Sigmoid colon (tissue), 7 donors: ENCODE data around the gene ZNF576. TPM values are rescaled to one million over a fixed set of nuclear protein-coding genes. Genes with fewer than 3 reads are reported as not detected.

Source experiments
- DNase-seq: peaks from one replicate; pipeline ENCODE4 v3.0.0-alpha.2; 2019
- H3K27ac ChIP-seq, 4 donors: fragments of 200-600 bp; sonication (generic); one replicate each; pipeline ENCODE4 v1.5.1; 2016 to 2019; ENCODE audit warnings: mild to moderate bottlenecking in 1 of 4
- H3K27me3 ChIP-seq, 3 donors: fragments of 200-600 bp; sonication (generic); one replicate each; pipeline ENCODE4 v1.5.1; 2019; ENCODE audit warnings: mild to moderate bottlenecking in 1 of 3
- H3K36me3 ChIP-seq, 4 donors: fragments of 200-600 bp; sonication (generic); one replicate each; pipeline ENCODE4 v1.5.1; 2016 to 2019
- H3K4me1 ChIP-seq, 4 donors: fragments of 200-600 bp; sonication (generic); one replicate each; pipeline ENCODE4 v1.5.1; 2017 to 2019
- H3K4me3 ChIP-seq, 4 donors: fragments of 200-600 bp; sonication (generic); one replicate each; pipeline ENCODE4 v1.5.1; 2017 to 2019; ENCODE audit warnings: mild to moderate bottlenecking in 2 of 4, moderate library complexity in 1 of 4
- H3K9me3 ChIP-seq, 4 donors: fragments of 200-600 bp in 3 of 4; sonication (generic) in 3 of 4; one replicate each; pipeline versions ENCODE4 v1.5.1 to v1.6.1; 2013 to 2019
- EP300 ChIP-seq, 4 donors: sonication (generic); formaldehyde crosslinking; IDR thresholded peaks; one replicate each; pipeline ENCODE4 v1.6.1; 2017; ENCODE audit warnings: antibody characterized with exemption in 4 of 4
- POLR2A ChIP-seq, 2 donors: fragments of 450-650 bp; IDR thresholded peaks; one replicate each; pipeline ENCODE4 v1.6.1; 2016; ENCODE audit warnings: antibody characterized with exemption in 2 of 2, mild to moderate bottlenecking in 2 of 2, moderate library complexity in 2 of 2
- POLR2AphosphoS5 ChIP-seq, 4 donors: sonication (generic); formaldehyde crosslinking; IDR thresholded peaks; one replicate each; pipeline ENCODE4 v1.6.1; 2017; ENCODE audit warnings: antibody characterized with exemption in 4 of 4
- WGBS, 2 donors: extraction: QIAGEN DNeasy Blood & Tissue Kit; methylation state at CpG; one replicate each; pipeline ENCODE4 v1.1.7; 2013; 5-methylcytosine and 5-hydroxymethylcytosine counted together
- intact Hi-C: fragments of 100-400 bp; cut with DNase I; formaldehyde crosslinking; loops from one replicate; pipeline ENCODE4 v1.15.1; 2023
- polyA plus RNA-seq, 3 donors: library from polyadenylated mRNA; stranded (reverse); fragments of 200-250 nt; gene quantifications; one replicate each; pipeline ENCODE4 v1.2.3, GENCODE V29; 2013
- total RNA-seq, 4 donors: library from RNA; depleted of rRNA; stranded (reverse); fragments of >200 nt; gene quantifications; one replicate each; pipeline ENCODE4 v1.1.0, GENCODE V29; 2016
- TF ChIP-seq, protein P1 (sequence below), 4 experiments: fragments of 450-650 bp in 3 of 4; fragments of 200-600 bp in 1 of 4; IDR thresholded peaks; one replicate each; pipeline ENCODE4 v1.5.1; 2016 to 2019; ENCODE audit warnings: antibody characterized with exemption in 4 of 4, mild to moderate bottlenecking in 3 of 4, moderate library complexity in 2 of 4
- donor health status: healthy with polysubstance abuse.
- donor health status: Bipolar disorder and iron deficiency.
- donor health status: healthy.

The ZNF576 gene
- total and polyA plus RNA-seq, 7 donors, result 12.1 to 23.3 (median 16.1) TPM

DNA sequence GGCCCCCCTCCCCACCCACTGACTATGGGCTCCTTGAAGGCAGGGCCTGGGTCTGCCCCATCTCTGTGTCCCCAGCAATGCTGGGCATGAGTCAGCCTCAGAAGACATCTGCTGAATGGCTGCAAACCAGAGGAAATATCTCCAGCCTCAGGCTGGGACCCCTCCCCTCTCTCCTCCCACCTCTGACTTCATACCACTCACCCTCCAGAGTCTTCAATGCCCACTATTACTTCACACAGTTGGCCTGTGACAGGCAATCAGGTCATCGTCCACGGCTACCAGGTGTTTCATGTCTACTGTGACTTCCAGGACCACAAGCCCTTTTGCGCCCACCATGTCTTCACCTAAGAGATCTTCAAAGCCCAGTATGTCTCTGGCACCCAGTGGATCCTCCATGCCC, 15.4 kb downstream of the ZNF576 start, which contains the start of gene SRRM5:
Gene SRRM5 (plus strand): TSS at position 301 of the 400 bp plus-strand sequence. CDS start 34 bp downstream, at position 335.
- H3K36me3 ChIP-seq, result peaks cover 3 to 45% (median 16%) of the 10 kb centered on the region in 4 donors
- TF ChIP-seq, protein P1, sequence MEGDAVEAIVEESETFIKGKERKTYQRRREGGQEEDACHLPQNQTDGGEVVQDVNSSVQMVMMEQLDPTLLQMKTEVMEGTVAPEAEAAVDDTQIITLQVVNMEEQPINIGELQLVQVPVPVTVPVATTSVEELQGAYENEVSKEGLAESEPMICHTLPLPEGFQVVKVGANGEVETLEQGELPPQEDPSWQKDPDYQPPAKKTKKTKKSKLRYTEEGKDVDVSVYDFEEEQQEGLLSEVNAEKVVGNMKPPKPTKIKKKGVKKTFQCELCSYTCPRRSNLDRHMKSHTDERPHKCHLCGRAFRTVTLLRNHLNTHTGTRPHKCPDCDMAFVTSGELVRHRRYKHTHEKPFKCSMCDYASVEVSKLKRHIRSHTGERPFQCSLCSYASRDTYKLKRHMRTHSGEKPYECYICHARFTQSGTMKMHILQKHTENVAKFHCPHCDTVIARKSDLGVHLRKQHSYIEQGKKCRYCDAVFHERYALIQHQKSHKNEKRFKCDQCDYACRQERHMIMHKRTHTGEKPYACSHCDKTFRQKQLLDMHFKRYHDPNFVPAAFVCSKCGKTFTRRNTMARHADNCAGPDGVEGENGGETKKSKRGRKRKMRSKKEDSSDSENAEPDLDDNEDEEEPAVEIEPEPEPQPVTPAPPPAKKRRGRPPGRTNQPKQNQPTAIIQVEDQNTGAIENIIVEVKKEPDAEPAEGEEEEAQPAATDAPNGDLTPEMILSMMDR (IDR thresholded peaks at IDR 0.05), result no peak
- TF ChIP-seq POLR2AphosphoS5 (IDR thresholded peaks at IDR 0.05) (no peak), POLR2A (IDR thresholded peaks at IDR 0.05) (no peak), EP300 (IDR thresholded peaks at IDR 0.05) (no peak)
- DNase-seq, result no peak
- H3K27ac ChIP-seq, result no peak within 1 kb of the TSS
- intact Hi-C loops, result no loop called here
- H3K27me3 ChIP-seq, result no peaks in the 10 kb centered on the region
- 91 to 96% methylated on average over 3 of the region's 3 CpGs for WGBS, 2 donors
- no peak within 1 kb of the TSS for H3K4me3 ChIP-seq
- H3K4me1 ChIP-seq, result peaks cover 0 to 6% (median 2%) of the 10 kb centered on the region in 4 donors
- no peaks in the 10 kb centered on the region for H3K9me3 ChIP-seq

DNA sequence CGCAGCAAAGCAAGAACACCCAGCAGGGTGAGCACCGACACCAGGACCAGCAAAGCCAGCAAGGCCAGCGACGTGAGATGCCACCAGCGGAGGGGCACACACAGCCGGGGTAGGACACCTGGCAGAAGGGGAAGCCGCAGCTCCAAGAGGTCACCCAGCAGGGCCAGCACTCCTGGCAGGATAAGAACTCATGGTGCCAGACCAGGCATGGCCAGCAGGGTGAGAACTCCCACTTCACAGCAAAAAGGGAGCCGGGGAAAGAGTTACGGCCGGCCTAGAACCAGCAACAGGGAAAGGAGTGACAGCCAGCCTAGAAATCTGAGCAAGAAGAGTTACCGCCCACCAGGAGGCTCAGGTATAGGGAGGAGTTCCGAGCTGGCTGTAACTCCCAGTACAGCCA, 16.0 kb downstream of the ZNF576 start:
- intact Hi-C loops, result no loop called here
- no peak for DNase-seq
- H3K4me1 ChIP-seq, result peaks cover 0 to 6% (median 2%) of the 10 kb centered on the region in 4 donors
- no peak for TF ChIP-seq EP300 (IDR thresholded peaks at IDR 0.05)
- TF ChIP-seq POLR2A (IDR thresholded peaks at IDR 0.05), result no peak
- TF ChIP-seq, protein P1 (IDR thresholded peaks at IDR 0.05), result no peak
- TF ChIP-seq POLR2AphosphoS5 (IDR thresholded peaks at IDR 0.05), result no peak
- peaks cover 3 to 40% (median 14%) of the 10 kb centered on the region in 4 donors for H3K36me3 ChIP-seq
- no peaks in the 10 kb centered on the region for H3K9me3 ChIP-seq
- no peaks in the 10 kb centered on the region for H3K27me3 ChIP-seq
- no peak overlapping the region for H3K27ac ChIP-seq
- 98% methylated on average over 12 of the region's 12 CpGs for WGBS, 2 donors
- H3K4me3 ChIP-seq, result no peak overlapping the region

- H3K36me3 ChIP-seq, result peaks cover 3 to 29% (median 7%) of the 10 kb centered on the region in 4 donors
- no peak overlapping the region for H3K27ac ChIP-seq
- H3K4me3 ChIP-seq, result no peak overlapping the region
- no peak for DNase-seq
- no peaks in the 10 kb centered on the region for H3K27me3 ChIP-seq
- no peaks in the 10 kb centered on the region for H3K9me3 ChIP-seq
- intact Hi-C loops, result no loop called here
- 82 to 91% methylated on average over 1 of the region's 1 CpG for WGBS, 2 donors
- H3K4me1 ChIP-seq, result peaks cover 0 to 29% (median 17%) of the 10 kb centered on the region in 4 donors
- TF ChIP-seq EP300 (IDR thresholded peaks at IDR 0.05), result no peak
- no peak for TF ChIP-seq POLR2AphosphoS5 (IDR thresholded peaks at IDR 0.05)
- TF ChIP-seq, protein P1 (IDR thresholded peaks at IDR 0.05), result no peak
- TF ChIP-seq POLR2A (IDR thresholded peaks at IDR 0.05), result no peak
Measured at GRCh38 chr19:43616306-43616705, 19.9 kb downstream of the ZNF576 start.

- Histone ChIP-seq H3K36me3 (peaks cover 3 to 24% (median 6%) of the 10 kb centered on the region in 4 donors), H3K9me3 (no peaks in the 10 kb centered on the region), H3K4me1 (peaks cover 0 to 29% (median 17%) of the 10 kb centered on the region in 4 donors), H3K4me3 (no peak overlapping the region), H3K27ac (no peak overlapping the region), H3K27me3 (no peaks in the 10 kb centered on the region)
- intact Hi-C loops, result no loop called here
- DNase-seq, result no peak
- 91 to 94% methylated on average over 6 of the region's 6 CpGs for WGBS, 2 donors
- TF ChIP-seq, protein P1 (IDR thresholded peaks at IDR 0.05), result no peak
- TF ChIP-seq POLR2A (IDR thresholded peaks at IDR 0.05) (no peak), EP300 (IDR thresholded peaks at IDR 0.05) (no peak), POLR2AphosphoS5 (IDR thresholded peaks at IDR 0.05) (no peak)
Measured at GRCh38 chr19:43616954-43617353, 20.6 kb downstream of the ZNF576 start.

DNA sequence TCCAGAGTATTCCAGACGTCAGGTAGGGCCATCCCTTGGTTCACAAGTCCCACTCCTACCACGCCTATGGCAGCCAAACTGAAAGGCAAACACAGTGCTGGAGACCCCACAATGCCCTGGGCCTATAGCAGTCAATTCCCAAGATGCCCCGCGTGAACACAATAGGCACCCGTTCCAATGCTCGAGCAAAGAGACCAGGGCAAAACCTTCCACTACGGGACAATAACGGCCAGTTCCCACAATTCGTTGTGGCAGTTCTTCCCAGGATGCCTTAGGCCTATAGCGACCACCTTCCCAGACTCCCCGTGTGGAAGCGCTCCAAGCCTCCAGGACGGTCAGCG, 22.5 kb downstream of the ZNF576 start:
- intact Hi-C loops, result loop anchor here (1.0 kb wide), 1 partner anchor 23 kb away; the partner anchor contains the start of genes IRGQ and ZNF576
- DNase-seq, result no peak
- 0 to 1% methylated on average over 14 of the region's 14 CpGs for WGBS, 2 donors

More for the DNA sequence above, 22.5 kb downstream of the ZNF576 start:
- Histone ChIP-seq H3K4me3 (peak overlapping the region; percentile 65 to 88 (median 71)), H3K27me3 (no peaks in the 10 kb centered on the region), H3K36me3 (peaks cover 0 to 4% (median 0%) of the 10 kb centered on the region in 4 donors), H3K27ac (peak overlapping the region; percentile 91 to 98 (median 98)), H3K9me3 (no peaks in the 10 kb centered on the region), H3K4me1 (peaks cover 0 to 29% (median 17%) of the 10 kb centered on the region in 4 donors)
- TF ChIP-seq POLR2AphosphoS5 (IDR thresholded peaks at IDR 0.05) (no peak), POLR2A (IDR thresholded peaks at IDR 0.05) (no peak), EP300 (IDR thresholded peaks at IDR 0.05) (no peak)
- TF ChIP-seq, protein P1 (IDR thresholded peaks at IDR 0.05), result no peak
